HG03521 (cell line): ENCODE results near the gene SLX9.

Experiments used
- ATAC-seq: cut with Tn5 transposase; IDR thresholded peaks from one replicate; pipeline ENCODE4 v1.9.1; 2021; ENCODE audit warnings: mild to moderate bottlenecking, moderate library complexity; ENCODE audit not compliant: unreplicated experiment

SLX9 gene

DNA sequence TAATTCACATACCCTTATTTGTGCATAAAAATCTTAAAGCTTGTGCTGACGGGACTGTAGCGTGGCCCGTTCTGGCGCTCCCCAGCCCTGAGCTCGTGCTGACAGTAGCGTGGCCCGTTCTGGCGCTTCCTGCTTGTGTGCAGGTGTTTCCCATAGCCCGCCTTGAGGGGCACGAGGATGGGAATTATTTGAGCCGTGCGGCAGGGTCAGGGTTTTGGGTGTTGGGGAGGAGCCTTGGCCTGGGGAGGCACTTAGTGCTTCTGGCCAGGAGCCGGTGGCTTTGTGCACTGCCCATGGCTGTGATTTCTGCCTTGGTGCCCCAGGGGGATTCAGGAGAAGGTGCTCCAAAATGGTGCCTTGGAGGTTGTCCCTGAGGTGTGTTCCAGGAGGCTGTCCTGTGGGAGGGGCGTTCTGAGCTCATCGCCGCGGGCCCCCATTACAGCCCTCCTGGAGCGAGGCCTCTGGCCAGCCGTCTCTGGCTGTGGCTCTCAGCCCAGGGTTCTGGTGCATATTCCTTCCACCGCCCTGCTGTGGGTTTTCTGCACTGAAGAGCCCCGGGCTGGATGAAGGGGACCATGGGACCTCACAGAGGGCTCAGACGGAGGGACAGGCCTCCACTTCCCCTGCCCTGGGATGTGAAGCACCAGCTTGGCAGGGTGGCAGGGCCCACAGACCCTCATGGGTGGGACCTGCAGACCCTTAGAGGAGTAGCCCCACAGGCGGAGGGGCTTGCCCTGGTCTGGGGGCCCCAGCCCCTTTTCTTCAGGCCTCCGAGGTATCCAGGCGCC lies 6.6 kb downstream of the SLX9 start:
- no peak for ATAC-seq

DNA sequence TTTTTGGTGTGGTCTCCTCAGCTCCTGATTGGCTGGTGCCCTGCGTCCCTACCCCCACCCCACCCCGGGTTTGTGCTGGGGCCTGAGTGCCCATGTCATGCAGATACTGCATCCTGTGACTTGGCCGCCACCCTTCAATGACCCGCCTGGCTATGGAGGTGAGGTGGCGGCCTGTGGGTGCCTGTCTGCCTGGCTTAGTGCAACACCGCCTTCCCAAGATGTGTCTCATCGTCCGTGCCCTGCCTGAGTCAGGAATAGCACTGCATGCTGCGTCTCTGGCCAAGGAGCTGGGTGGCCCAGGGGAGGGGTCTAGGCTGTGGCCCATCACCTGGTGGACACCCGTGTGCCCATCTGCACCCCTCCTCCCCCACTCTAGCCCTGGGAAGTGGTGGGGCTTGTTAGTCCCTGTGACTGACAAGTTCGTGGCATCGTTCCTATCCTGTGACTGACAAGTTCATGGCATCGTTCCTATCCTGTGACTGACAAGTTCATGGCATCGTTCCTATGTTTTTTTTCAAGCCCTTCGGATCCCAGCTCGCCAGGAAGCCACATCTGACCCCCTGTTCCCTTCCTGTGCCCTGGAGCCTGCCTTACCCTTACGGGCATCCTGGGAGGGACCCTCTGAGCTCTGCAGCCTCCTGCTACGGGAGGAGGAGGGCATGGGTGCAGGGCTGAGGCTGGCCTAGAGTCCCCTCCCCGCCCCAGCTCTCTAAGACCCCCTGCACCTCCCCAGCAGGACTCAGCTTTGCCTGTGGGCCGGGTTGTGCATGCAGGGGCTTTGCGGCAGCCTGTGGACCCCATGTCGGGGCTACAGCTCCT lies 7.5 kb downstream of the SLX9 start:
- no peak for ATAC-seq

DNA sequence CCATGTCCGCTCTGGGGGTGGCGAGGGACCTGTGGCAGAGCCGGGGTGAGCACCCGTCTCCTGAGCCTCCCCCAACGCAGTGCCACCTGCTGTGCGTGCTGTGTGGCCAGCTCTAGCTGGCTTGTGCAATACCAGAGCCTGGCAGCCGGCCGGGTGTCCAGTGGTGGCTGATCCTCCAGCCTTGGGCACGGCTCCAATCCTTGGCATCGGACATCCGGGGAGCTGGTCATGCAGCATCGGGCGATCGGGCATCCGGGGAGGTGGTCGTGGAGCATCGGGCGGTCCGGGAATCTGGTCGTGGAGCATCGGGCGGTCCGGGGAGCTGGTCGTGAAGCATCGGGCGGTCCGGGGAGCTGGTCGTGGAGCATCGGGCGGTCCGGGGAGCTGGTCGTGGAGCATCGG lies 8.1 kb downstream of the SLX9 start:
- ATAC-seq: no peak

DNA sequence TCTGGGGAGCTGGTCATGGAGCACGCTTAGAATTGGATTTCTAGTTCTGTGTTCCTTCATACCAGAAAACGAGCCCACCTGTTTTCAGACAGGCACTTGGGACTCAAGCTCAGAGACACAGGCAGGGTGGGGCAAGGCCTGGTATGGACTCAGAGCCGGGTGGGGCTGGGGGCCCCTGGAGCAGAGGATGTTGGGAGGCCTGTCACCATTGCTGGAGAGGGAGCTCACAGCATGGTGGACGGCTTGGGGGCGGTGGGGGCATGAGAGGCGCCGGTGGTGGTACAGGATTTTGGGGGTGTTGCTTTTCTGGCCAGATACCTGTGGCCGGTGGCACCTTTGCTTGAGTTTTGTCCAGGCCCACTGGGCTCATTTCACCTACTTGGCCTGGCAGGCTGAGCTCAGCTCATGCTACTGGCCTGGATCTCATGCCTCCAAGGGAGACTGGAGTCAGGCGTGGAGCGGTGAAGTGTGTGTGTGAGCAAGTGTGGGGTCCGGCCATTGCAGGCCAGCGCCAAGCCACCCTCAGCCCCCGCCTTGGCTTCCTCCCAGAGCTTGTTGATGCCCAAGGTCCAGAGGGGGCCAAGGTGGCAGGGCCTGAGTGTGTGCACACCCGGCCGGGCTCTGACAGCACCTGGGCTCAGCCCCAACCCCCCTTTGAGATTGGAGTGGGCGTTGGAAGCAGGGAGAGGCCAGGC lies 8.7 kb downstream of the SLX9 start:
- ATAC-seq: no peak

DNA sequence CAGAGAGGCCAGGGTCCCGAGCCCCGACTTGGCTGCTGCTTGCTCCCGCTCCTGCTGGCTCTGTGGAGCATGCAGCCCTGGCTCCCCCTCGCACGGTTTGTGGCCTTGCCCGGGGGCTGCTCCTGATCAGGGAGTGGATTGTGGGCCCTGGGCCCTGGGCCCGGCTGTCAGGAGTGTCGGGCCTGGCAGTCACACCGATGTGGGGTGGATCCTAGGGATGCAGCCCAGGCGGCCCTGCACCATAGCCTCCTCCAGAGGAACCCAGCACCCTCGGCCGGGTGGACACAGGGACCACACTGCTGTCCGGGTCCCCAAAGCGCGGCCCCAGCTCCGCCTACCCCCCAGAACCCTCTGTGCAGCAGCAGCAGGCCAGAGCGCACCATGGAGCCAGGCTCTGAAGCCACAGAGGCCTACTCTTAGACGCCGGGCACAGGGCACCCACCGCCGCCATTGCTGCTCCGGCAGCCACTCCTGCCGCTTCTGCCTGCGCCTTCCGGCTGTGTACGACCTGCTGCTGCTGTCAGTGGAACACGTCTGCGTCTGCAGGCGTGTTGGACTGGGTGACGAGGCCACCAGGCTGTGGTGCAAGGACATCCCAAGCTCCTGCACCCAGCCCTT lies 9.4 kb downstream of the SLX9 start:
- no peak for ATAC-seq

DNA sequence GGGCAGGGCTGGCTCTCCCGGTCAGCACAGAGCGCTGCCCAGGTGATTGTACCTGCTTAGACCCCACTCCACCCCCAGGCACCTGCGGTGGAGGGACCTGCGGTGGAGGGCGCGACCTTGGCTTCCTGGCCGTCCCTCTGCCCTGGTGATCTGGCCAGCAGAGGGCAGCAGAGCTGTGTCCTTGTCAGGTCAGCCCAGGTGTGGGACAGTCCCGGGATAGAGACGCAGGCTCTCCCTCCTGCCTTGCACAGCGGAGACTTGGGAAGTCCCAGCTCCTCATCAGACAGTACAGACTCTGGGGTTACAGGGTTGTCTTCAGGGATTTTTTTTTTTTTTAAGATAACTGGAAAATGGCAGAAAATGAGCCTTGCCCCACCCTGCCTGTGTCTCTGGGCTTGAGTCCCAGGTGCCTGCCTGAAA lies 10.0 kb downstream of the SLX9 start:
- ATAC-seq: no peak

DNA sequence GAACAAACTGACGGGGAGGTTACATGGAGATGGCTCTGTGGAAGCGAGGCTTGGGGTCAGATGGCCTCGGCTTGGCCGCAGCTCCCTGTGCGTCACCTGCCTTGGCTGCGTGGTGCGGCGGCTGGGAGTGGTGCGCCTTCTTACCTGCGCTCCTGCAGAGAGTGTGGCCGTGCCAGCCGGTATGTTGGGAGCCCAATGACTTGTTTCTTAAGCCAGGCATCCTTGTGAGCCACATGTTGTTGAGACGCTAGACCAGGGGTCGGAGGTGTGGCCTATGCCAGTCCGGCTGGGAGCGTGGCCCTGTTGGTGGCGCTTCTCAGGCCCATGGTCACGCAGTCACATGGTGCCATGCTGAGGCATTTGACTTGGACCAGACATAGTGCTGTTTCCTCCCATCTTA lies 10.5 kb downstream of the SLX9 start:
- no peak for ATAC-seq

DNA sequence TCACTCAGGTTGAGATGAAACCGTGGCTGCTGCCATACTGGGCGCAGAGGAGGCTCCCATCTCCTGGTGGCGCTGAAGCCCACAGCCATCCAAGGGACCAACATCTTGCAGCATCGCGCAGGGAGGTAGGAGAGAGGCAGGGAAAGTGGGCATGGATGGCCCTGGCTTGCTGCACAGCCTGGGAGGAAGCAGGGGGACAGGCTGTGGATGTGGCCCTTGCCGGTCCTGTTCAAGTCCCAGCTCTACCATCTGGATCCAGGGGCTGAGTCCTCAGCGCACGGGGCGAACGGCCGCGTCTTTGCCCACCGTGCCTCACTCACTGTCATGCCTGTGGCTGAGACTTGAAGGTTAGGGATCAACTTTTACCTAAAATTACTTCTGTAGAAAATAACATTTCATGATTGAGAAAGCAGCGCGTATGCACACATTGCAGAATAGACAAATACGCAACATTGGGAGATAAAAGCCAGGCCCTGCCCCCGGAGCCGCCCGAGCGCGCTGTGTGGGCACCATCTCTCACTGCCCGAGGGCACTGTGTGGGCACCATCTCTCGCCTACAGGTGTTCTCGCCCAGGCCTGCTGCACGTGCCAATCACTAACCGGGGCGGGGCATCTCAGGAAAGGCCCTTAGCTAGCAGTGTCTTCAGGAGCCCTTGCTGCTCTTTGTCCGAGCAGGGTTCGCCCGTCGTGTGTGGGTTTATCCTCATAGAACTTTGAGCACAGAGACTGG lies 11.5 kb downstream of the SLX9 start:
- no peak for ATAC-seq

DNA sequence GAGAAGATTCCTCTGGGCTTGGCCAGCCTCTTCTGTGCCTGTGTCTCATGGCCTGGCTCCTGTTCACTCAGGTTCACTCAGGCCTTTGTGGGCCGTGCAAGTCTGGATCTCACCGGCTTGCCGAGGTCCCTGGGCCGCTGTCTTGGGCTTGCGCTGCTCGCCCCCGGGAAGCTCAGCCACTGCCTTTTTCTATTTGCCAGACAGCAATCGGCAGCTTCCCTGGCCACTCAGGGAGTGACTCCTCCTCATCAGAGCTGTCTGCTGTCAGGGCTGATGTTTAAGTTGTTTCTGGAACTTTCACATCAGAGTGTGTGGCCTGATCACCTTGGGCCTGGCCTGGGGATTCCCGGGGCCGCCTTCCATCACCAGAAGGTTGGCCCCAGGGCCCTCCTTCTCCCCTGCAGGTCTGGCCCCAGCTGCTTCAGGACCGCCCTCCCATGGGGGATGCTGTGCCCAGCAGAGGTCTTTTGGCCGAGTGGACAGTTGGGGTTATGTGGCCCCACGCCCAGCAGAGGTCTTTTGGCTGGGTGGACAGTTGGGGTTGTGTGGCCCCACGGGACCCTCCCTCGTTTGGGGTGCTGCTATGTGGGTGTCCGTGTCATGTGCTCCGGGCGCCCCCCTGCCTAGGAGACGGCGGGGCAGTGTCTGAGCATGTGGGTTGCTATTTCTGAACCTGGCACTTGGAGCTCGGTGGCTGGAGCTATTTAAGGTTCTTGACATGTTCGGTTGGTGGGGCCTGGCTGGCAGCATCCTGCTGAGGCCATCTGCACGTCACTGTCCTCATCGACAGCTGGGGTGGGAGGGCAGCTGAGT lies 12.5 kb downstream of the SLX9 start:
- ATAC-seq: no peak

DNA sequence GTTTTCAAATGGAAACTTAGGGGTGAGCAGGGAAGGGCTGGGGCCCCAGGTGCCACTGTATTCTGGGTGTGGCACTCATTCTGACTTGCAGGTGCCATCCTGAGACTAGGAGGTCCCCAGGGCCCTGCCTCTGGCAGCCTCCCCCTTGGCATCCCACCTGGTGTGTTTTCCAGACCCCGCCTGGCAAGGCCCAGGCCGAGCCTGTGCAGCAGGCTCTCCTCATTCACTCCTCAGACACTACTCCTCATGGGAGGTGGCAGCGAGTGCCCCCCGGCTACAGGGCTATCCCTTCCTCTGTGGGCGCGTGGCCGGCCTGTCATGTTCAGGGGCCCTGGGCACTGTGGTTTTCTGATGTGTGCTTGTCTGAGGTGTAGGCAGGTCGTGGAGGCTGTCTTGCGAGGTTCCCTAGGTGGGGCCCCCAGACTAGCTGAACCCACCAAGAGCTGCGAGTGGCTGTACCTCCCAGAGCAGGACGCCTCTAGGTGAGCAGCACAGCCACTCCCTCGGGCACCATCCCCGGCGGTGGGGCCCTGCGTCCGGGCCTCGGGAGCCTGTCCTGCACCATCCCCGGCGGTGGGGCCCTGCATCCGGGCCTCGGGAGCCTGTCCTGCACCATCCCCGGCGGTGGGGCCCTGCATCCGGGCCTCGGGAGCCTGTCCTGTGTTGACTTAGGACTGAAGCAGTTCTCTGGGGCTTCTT lies 13.2 kb downstream of the SLX9 start:
- no peak for ATAC-seq

DNA sequence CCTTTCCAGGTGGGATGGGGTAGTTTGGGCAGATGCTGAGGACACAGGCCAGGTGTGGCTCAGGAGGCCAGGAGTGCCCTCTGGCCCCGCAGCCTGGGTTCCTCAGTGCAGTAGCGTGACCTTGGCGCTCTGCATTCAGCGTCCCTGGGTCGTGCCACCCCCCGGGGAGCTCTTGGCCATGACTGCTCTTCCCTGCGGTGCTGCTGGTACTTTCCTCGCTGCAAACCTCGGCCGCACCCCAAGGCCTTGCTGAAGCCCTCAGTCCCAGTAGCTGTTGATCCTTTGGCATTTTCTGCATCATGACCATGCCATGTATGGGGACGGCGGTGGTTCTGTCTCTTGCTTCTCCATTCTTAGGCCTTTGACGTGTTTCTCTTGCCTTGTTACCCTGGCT lies 13.8 kb downstream of the SLX9 start:
- ATAC-seq: no peak

DNA sequence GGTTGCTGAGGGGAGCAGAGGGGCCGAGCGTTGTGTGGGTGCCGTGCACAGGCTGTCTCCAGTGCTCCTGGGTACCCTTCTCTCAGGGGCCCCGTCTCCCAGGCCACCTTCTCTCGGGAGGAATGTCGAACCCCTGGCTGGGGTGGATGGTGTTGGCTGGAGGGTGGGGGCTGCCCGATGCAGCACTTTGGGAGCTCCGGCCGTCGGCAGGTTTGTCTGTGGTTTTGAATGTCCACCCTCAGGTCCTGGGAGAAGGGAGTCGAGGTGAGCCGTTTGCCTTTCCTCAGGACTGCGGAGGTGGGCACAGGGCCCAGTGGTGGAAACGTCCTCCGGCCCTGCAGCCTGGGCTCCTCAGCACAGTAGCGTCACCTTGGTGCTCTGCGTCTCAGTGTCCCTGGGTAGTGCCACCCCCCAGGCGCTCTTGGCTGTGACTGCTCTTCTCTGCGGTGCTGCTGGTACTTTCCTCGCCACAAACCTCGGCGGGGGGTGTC lies 14.5 kb downstream of the SLX9 start:
- no peak for ATAC-seq

DNA sequence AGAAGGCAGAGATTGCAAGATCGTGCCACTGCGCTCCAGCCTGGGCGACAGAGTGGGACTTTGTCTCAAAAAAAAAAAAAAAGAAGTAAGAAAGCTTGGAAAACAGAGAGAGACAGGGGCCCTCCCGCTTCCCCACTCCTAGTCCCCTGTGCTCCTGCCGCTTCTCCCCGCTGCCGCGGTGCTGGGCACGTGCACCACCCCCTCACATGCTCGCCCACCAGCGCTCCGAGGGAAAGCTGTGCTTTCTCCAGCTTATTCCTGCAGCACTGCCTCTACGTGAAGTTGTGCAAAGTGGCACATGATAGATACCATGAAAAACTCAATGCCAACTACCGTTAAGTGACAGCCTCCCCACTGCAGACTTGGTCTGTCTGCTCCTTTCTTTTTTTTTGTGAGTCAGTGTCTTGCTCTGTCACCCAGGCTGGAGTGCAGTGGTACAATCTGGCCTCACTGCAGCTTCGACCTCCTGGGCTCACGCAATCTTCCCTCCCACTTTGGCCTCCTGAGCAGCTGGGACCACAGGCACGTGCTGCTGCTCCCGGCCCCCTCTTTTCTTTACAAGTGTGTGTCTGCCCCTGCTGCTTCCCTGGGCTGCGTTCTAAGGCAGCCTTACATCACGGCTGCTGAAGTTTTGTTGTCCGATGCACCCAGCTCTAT lies 15.4 kb downstream of the SLX9 start:
- no peak for ATAC-seq

DNA sequence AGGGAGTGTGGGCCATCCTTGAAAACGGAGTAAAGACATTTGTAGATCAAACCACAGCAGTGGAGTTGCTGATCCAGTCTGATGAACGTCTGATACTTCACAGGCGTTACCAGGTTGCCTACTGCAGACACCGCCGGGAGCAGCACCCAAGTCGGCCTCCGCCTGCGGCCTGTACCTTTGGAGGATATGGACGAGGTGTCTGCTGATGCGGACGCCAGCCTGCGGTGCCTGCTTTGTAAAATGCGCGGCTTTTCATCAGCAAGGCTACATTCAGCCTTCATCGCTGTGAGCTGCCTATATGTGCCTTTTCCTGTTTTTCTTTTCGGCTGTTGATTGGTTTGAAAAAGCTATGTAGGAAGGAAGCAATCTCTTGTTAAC lies 16.0 kb downstream of the SLX9 start:
- ATAC-seq: no peak

DNA sequence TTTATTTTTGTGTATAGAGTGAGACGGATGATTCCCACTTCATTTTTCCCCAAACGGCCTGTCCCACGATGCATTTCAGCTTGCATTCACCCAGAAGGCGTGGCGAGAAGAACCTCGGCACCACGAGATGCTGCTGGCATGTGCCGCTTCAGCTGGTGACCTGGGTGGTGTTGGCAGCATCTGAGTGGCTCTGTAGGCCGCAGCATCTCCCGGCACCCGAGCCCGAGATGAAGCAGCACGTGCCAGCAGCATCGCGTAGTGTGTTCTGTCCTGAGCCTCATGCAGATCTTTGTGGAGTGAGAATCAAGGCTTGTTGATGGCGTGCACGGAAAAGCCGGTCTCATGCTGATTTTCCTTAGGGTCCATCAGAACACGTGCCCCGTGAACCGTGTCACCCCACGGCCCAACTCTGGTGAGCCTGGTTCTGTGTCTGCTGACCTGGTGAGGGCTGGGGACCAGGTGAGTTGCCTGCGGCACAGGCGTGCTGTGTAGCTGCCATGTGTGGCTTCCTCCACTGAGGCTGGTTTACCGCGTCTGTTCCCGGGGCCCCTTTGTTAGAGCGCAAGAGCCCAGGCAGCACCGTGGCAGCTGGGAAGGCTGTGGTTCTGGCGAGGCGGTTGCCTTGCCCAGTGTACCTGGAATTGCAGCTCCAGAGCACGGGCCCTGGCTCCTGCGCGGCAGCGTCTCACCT lies 16.7 kb downstream of the SLX9 start:
- no peak for ATAC-seq

DNA sequence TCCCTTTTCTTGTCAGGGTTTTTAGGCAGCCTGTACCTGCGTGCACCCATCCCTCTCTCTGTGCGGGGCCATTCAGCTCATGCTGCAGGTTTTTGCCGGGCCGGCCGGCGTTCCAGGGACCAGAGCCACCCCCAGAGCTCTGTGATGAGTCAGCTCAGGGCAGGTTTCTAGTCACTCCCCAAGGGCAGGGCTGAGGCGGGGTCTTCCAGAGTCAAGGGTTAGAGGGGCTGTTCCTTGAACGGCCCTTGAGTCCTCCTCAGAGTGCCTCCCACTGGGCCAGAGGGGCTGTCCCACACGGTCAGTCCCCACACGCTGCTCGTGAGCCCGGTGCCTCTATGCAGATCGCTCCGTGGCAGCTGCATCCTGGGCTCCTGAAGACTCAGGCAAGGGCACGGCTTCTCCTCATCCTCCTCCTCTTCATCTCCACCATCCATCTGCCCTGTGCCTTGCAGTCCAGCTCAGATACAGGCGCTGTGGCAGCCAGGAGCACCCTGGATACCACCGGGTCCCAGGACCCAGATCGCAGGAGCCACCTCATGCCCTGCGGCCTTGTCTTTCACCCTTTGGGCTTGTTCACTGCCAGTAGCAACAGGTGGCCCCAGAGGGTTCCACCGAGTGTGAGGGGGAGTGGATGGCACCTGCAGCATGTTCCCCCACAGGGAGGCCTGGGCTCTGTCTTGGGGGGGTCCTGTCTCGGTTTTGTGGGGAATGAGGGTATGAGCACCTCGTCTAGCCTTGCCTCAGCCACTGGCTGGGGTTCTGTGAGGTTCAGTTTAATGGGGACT lies 17.4 kb downstream of the SLX9 start:
- no peak for ATAC-seq

DNA sequence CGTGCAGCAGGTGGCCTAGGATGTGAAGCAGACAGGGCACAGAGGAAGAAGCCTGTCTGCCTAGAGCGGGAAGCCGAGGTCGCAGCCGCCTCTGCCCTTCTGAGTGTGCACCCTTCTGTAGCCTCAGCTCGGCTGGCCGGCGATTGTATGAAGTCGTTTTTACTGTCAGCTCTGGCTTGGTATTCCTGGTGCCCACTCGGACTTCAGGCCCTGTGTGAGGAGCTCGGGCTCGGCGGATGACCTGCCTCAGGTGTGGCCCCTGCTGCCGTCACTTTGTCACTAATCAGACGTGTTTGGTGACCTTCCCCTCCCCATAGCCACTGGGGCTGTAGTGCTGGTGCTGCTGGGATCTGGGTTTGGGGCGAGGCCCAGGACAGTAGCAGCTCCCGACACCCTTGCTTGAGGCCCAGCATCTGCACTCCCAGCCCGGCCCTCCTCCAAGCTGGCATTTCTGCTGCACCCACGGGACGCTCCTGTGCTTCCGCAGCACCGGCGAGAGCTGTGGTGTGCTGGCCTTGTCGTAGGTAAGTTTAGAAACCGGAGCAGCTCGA lies 18.1 kb downstream of the SLX9 start:
- ATAC-seq: no peak
